NCI-H1436 (cell line): Measurements from ENCODE around the gene COL4A1.

Experiments used
- DNase-seq: peaks from one replicate; lab custom pipeline; 2025; lab: John Stamatoyannopoulos, UW

Gene COL4A1

DNA sequence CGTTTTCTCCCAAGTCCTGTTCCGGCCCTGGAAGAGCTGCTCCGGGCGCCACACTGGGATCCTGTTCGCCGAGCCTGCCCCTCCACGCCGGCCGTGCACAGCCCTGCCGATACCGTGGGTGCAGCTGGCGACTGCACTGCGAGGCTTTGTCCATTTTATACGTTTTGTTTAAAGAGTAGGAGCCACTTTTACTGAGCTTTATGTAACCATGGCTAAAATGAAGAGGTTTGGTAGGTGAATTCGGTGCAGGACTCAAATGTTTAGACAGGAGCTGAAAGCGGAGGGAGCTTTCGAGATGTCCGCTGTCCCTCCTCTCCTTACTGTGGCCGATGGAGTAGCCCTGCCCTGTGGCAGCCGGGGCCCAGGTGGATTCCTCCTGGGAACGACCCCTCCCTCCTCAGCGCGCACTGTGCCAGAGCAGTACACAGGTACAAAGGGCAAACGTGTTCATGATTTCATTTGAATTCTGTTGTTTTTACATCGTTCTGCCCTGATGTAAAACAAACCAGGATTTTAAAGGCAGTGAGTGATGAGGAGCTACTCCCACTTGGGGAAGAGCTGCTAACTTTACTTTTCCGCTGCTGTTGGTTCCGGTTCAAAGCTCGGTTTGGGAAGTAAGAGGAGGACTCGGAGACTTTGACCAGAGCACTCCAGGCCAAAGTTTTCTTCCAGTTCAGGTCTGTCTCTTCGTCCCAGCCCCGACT is 1.9 kb upstream of the COL4A1 start:
- DNase-seq: no peak

DNA sequence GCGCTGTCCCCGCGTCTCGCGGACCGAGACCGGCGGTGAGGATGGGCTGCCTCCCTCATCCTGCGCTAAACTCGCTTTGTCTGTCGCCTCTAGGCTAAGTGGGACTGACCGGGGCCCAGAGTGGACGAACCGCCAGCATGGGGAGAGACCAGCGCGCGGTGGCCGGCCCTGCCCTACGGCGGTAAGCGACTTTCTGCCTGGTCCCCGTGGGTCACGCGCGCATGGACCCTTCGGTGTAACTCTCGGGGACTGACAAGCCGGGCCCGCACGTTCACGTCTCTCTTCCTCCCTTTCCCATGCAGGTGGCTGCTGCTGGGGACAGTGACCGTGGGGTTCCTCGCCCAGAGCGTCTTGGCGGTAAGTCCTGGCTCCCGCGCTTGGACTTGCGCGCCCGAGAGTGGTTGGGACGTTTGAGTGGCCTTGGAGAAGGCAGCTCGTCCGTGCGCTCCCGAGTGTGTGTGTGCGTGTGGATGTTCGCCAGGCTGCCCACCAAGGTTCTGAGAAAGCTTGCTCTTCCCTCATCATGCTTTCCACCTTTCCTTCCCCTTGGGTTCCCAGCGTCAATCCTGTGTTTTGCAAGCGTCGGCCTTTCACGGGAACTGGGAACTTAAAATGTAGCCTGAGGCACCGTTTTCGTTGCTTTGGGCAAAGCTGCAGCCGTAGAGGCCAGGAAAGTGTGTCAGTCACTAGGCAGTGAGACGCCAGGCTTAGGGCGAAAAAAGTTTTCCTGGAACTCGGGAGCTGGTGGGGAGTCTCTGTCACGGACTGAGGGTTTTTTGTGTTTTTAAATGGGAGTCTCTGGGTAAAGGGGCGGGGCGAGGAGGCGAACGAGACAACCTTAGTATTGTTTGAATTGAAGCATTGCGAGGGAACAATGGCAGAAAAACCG is 1.1 kb upstream of the COL4A1 start:
- DNase-seq: no peak

DNA sequence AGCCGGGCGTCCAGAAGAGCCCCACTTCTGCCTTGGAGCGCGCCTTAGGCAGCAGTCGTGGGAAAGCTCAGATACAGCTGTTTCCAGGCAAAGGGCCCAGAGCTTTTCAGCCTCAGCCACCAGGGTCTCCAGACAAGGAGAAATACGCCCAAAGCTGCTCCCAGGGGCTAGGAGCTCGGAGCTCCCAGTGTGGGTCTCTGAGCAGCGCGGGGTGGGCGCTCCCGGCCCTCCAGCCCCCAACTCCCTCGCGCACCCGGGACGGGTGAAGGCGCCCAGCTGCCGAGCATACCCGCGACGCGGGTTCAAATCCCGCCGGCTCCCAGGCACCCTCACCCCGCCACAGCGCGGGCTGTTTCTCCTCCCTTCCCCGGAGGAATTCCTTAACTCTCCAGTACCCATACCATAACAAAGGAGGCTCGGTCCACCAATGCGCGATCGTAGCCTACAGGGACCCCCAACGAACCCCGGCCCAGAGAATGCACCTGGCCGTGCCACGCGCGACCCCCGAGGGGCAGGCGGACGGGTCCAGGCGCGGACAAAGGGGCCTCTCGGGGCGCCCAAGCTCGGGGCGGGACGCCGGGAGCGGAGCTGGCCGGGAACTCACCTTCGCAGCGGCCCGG is 507 bp downstream of the COL4A1 start:
- no peak for DNase-seq

DNA sequence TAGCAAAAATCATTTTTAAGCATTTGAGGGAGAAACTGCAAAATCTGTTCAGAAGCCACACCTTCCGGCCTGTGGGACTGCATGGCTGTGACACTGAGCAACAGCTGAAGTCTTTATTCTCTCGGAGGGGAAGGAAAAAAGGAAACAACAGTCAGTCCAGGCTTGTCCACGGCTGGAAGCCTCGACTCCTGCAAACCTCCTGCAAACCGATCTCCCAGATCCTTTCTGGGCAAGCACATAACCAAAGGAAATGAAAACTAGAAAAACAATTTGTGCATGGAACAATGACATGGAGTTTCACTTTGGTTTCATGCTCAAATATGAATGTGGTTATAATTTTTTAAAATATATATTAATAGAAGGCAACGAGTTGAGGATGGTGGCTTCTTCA is 1.0 kb downstream of the COL4A1 start:
- DNase-seq: no peak

DNA sequence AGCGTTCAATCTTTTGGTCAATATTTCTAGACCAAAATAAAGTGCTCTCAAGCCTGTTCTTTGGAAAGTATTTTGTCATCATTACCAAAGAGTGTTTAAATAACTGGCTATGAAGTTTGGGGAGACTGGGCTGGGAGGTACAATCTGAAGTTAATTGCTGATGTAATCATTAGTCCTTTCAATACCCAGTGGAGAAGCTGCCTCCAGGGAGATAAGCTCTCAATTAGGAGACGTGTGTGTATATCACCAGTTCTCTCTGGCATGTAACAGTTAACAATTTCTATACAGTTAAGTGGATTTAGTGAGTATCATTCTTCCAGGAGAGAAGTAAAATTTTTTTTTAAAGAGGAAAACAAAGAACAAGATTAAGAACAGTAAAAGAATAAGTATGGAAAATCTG is 1.4 kb downstream of the COL4A1 start:
- DNase-seq: no peak

DNA sequence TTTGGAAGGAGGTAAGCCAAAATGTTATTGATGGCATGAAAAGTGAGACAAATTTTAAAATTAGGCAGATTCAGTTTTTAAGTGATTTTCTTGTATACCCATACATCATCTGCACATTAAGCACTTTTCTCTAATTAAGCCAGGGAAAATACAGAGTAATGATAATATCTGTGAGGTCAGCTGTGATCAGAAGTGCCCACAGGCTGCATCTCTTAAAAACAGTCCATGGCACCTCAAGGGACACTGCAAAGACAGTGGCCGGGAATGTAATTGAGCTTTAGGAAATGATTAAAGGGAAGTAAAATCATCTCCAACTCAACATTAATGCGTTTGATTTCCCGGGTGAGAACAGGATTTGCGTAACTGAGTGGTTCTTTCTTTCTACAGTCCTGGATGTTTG is 2.0 kb downstream of the COL4A1 start:
- no peak for DNase-seq

DNA sequence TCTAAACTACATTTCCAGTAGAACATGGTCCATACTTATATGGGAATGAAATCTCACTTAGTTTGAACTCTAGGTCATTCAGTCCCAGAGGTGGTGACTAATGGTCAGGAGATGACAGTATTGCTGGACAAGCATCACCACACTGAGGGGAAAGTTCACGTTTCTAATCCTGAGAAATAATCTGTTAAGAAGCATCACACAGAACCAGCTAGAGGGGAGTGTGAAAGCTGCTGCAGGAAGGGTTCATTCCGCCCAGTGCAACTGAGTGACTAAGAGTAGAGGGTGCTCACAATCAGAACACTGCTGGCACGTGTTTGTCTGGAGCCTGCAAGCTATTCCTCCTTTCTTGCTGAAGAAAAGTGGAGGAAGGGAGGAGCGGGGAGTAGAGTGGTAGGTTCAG is 2.7 kb downstream of the COL4A1 start:
- no peak for DNase-seq

DNA sequence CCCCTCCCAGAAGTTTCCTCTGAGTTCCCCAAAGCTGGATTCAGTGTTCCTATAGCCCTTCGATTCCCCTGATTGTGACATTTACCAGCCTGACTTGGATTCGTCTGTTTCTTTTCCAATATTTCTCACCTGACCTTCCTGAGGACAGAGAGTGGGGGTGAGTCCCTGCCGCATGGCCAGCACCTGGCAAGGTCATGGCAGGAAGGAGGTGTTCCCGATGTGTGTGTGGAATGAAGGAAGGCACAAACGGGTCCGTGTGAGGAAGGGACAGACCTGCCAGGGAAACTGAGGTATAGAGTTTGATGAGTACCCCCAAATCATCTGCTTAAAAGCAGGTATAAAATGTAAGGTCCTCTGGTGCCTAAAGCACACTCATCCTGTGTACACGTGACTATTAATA is 3.3 kb downstream of the COL4A1 start:
- DNase-seq: no peak

DNA sequence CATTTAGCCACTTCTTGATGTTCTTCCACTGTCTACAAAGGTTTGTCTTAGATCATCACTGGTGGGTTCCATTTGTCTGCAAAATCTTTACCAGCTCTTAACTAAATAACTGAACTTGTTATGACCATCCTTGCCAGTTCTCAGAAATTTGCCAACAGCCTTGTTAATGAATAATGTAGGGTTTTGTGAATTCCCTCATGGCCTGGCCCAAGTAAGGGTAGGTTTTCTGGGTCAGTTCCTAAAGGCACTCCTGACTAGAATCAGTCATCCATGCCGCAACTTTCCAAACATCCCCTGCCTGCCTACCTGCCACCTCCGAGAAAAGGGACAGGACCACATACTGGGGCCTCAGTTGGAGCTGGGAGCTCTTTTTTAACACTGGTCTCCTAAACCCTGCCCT is 4.0 kb downstream of the COL4A1 start:
- DNase-seq: no peak

DNA sequence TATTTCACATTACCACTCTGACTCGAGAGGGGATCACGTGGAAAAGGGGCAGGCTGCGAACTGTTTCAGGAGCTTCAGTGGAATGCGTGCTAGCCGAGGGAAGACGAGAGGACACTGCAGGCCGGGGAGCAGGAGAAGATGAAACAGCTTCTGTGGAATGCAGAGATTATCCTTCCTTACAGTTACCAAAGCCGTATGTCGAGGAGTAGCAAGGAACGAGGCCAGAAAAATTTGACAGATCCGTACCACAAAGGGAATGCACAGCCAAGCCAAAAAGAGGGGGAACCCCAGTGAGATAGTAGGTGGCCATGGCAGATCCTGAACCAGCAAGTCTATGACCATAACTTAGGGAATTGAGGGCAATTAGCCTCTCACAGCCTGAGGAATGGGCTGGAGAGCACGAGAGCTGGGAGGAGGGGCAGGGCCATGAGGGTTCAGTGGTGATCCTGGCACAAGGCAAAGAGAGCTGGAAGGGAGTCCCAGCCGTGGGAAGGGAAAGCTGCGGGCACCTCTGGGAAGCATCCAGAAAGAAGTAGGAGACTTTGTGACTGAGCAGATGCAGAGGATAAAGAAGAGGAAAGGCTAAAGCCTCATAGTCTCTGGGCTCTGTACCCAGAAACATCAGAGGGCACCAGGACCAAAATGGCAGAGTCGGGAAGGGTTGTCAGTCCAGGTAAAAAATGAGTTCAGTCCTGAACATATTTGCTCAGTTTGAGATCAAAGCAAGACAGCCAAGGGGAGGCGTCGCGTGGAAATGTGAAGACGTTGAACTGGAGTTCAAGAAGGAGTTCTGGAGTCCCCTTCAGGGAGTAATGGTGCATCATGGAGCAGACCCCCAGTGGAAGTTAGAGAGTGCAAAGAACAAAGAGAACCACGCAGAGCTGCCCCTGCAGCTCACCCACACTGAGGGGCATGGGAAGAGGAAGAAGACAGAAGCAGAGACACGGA is 5.1 kb downstream of the COL4A1 start:
- no peak for DNase-seq

DNA sequence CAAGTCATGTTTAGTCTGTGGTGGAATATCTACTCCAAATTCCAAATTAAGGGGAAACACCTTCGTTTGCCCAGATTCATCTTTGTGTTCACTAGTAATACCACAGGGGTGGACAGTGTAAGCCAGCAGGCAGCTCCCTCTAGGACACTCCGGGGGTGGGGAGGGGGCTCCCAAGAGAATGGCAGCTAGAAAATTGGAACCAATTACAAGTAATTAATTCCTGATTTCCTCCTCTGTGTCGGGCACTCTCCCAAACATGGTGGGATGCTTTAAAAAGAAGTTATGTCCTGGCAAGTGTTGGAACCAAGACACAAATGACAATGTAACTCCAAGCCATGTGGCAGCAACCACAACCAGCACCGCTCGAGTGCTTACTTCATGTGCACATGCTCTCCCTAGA is 5.9 kb downstream of the COL4A1 start:
- no peak for DNase-seq

DNA sequence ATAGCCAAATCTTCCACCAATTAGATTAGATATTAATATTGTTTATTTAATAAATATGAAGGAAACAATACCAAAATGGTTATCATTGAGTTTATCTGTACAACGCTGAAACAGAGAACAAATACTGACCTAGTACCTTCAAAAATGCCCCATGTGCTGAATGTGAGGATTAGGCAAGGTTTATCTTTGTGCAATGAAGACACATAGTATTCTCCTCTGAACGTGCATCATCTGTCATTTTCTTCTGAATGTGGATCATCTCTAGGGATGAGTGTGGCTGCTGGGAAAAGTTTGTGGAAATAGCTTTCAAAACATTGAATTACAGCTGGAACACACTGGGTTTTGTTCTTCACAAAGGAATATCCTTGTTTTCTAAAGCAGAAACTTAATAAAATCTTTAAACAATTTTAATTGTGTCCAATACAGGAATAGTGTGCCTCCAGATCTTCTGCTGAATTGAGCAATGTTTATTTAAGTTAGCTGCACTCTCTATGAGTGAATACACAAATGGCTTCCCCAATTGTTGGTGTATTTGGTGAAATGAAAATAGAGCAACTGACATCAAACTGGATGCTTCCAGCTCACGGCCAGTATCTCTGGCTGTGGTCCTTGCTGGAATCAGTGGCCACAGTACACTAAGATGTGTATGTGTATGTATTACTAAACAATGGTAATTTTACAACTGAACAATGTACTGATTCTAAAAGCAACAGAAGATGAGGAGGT is 6.7 kb downstream of the COL4A1 start:
- no peak for DNase-seq

DNA sequence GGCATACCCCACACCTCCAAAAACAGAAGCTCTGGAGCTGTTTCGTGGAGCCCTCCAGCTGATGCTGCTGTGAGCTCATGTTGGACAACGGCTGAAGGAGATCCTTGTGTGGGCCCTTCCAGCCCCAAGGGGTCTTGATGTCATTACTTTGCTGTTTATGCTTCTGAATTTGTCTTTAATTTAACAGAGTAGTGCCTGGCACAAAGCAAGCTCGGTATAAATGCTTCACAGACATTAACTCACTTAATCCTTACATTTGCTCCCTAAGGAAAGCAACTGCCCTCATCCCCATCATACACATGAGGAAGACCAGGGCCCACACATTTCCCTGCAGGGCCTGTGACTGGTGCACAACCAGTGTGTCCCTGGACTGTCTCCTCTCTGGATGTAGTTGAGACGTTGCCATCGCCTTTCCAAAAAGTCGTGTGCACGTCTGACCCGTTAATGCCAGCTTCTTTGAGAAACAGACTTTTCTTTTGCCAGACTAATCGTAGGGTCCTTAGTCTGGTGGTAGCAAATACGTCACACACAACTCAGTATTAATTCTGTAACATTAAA is 7.6 kb downstream of the COL4A1 start:
- DNase-seq: no peak

DNA sequence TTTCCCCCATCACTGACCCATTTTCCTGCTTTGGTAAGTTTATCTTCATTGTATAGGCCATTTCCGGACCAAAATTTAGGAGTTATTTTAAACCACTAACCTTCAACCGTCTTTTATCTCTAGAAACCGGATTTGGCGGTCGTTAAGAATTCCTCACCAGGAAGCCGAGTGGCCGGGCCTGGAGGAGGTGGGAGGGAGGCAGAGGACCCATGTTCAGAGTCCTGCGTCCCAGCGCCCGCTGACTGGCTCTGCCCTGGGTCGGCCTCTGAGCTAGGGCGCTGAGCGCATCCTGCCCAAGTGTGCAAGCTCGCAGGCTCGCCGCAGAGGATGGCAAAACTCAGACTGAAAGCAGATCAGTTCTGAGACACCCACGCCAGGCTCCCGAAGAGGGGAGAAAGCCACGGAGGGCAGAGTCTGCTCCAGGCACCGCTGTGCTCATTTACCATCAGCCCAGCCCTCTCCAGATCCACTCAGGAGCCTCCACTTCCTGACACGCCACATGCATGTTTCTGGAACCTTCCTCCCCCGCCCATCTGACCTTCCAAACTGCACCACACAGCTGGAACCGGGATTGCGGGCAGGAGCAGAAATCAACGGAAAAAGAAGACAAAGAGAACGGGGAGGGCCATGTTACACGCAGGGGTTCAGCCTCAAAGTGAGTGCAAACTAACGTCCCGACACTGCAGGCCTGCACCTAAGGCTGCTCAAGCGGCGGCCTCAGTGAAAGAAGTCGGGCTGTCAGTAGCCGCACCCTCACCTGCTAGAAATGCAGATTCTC is 8.3 kb downstream of the COL4A1 start:
- DNase-seq: no peak

DNA sequence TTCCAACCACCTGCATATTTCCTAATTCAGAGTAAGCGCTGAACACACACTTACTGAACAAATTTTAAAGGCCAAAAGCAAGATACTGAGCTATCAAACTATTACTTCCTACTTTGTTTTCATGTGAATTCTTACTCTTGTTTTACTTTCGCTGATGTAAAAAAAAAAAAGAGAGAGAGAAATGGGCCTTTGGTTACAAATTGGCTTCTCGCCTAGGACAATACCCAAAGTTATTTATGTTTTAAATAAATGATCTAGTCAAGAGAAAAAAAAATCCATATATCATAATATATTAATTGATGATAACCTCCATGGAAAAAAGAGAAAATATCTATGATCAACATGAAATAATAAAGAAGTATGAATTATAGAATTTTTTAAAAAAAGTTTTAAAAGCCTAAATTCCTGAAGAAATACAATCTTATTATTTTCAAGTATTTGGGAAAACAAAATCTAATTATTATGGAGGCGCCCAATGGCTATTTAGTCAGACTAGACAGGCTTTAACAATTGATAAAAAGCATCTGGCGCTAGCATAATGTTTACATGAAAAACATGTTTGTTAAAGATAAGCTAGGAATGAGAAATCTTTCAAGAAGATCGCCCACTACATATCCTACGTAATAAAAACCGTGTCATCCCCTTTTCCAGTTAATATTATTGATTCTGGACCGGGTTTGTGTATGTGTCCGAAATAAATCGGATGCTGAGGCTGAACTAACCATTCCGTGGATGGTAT is 9.0 kb downstream of the COL4A1 start:
- DNase-seq: no peak

DNA sequence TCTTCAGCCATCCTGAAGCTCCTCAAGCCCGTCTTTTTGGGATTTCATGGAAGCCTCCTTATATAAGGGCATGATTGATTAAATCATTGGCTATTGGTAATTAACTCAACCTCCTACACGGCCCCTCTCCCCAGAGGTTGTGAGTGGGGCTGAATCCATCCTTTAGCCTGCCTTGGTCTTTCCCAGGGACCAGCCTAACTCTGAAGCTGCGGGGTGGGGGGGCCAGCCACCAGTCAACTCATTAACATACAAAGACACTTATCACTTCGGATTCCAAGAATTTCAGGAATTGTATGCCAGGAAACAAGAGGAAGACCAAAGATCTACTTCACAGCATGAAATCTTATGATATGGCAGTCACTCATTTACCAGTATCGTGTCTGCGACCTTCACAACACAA is 9.9 kb downstream of the COL4A1 start:
- no peak for DNase-seq

DNA sequence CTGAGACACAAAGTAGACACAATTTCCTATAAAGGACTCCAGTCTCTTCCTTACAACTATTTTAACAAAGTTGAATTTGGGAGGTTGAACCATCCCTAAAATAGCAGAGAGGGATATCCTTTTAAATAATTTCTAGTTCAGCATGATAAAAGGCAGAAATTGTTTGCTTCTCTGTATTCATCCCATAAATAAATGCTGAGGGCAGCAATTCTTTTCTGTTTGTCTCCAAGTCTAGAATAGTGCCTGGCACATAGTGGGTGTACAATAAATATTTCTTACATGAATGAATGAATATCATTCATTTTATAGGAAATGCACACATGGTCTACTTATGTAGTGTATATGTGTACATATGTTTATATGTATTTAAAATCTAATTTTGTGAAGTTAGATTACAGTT is 12.3 kb downstream of the COL4A1 start:
- no peak for DNase-seq

DNA sequence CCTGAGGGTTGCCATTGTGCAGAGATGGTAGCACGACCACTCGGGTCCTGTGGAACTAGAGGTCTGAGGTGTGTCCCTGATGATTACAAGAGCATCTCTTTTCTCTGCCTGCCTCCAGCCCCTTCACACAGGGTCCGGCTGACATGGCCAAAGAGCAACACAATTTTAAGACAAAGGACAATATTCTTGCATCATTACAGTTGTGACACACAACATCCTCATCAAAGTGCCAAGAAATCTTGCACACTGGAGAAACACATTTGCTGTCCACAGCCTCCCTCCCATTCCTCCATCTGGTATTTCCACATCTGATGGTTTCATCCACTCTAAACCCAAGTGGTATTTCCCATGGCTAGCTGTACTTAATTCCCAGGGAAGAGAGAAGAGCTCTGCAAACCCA is 12.8 kb downstream of the COL4A1 start:
- no peak for DNase-seq

DNA sequence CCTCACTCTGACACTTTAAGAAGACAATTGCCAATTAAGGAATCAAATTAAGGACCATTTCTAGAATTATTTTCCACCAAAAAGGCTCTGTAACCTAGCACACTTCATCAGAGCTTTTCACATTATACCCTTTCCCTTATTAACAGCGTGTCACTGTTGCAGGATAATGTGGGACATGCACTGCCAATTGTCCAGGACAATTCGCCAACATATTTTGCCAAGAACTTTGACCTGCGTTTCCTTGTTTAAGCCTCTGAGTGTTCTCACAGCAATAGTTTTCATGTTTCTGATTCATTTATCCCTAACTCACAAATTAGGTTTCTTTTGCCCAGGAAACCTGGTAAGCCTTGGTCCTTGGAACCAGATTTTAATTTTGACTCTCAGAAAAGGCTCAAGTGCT is 13.3 kb downstream of the COL4A1 start:
- no peak for DNase-seq

DNA sequence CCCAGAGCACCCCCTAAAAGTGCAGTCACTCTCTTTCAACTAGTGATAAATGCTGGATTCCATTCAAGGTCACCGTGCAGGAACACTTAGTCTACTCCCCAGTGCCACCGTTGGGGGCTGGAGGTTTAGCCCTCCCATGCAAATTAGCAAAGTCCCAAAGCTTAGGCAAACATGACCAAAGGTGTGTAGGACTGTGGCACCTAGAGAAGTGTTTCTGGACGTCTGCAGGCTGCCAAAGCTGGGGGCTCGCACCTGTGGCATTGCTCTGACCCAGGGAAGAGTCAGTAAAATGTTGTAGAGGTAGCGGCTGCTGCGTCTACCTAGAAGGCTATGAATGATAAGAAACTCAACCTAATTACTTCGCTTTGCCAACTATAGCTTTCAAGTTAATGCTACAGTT is 13.9 kb downstream of the COL4A1 start:
- DNase-seq: no peak
